Small intestine (tissue), 7 donors: ENCODE data around the gene SYTL3. TPM values are rescaled to one million over a fixed set of nuclear protein-coding genes. Genes with fewer than 3 reads are reported as not detected.

ENCODE experiments used
- DNase-seq, 2 donors: peaks; one replicate each; pipeline versions ENCODE4 v3.0.0 to v3.0.0-alpha.2; 2013
- FAIRE-seq: peaks from 2 replicates; lab custom pipeline; 2012; peaks lifted over from hg19 to GRCh38; lab: Jason Lieb, UNC
- H3K27ac ChIP-seq, 3 donors: one replicate each; pipeline ENCODE4 v1.5.1; 2013; ENCODE audit warnings: low read length in 2 of 3, mild to moderate bottlenecking in 2 of 3, control low read depth in 1 of 3, inconsistent platforms in 1 of 3, low read depth in 1 of 3, moderate library complexity in 1 of 3
- H3K27me3 ChIP-seq, 3 donors: one replicate each; pipeline ENCODE4 v1.6.1; 2013; ENCODE audit warnings: low read length in 3 of 3, inconsistent platforms in 1 of 3; ENCODE audit not compliant: control insufficient read depth in 3 of 3, insufficient read depth in 3 of 3
- H3K36me3 ChIP-seq, 3 donors: one replicate each; pipeline ENCODE4 v1.6.1; 2013; ENCODE audit warnings: low read length in 3 of 3, inconsistent platforms in 1 of 3, low read depth in 1 of 3, mild to moderate bottlenecking in 1 of 3, moderate library complexity in 1 of 3; ENCODE audit not compliant: control insufficient read depth in 3 of 3, insufficient read depth in 2 of 3
- H3K4me1 ChIP-seq, 3 donors: one replicate each; pipeline ENCODE4 v1.6.1; 2013; ENCODE audit warnings: low read length in 2 of 3, inconsistent platforms in 1 of 3, low read depth in 1 of 3, mild to moderate bottlenecking in 1 of 3, moderate library complexity in 1 of 3; ENCODE audit not compliant: control insufficient read depth in 3 of 3, insufficient read depth in 2 of 3
- H3K4me3 ChIP-seq, 3 donors: one replicate each; pipeline ENCODE4 v1.5.1; 2013; ENCODE audit warnings: low read length in 3 of 3, control low read depth in 1 of 3, inconsistent platforms in 1 of 3, low read depth in 1 of 3, mild to moderate bottlenecking in 1 of 3, moderate library complexity in 1 of 3
- H3K9me3 ChIP-seq, 2 donors: one replicate each; pipeline ENCODE4 v1.6.1; 2013; ENCODE audit warnings: low read depth in 1 of 2, low read length in 1 of 2; ENCODE audit not compliant: control insufficient read depth in 2 of 2, insufficient read depth in 1 of 2
- WGBS, 3 donors: extraction: QIAGEN DNeasy Blood & Tissue Kit; methylation state at CpG; one replicate each; pipeline ENCODE4 v1.1.7; 2013; 5-methylcytosine and 5-hydroxymethylcytosine counted together
- polyA plus RNA-seq, 4 donors: library from polyadenylated mRNA; stranded (reverse) in 3 of 4; unstranded in 1 of 4; fragments of 200-250 nt in 3 of 4; fragments of 120-200 nt in 1 of 4; gene quantifications; one replicate each; pipeline versions ENCODE4 v1.2.1 to v1.2.3, GENCODE V29; 2013
- donor health status: healthy with polysubstance abuse.
- donor health status: control.
- donor health status: control.
- donor health status: Bipolar disorder and iron deficiency.
- donor health status: healthy.

Gene SYTL3
- polyA plus RNA-seq, 4 donors: 2.9 to 5.7 (median 4.4) TPM

DNA sequence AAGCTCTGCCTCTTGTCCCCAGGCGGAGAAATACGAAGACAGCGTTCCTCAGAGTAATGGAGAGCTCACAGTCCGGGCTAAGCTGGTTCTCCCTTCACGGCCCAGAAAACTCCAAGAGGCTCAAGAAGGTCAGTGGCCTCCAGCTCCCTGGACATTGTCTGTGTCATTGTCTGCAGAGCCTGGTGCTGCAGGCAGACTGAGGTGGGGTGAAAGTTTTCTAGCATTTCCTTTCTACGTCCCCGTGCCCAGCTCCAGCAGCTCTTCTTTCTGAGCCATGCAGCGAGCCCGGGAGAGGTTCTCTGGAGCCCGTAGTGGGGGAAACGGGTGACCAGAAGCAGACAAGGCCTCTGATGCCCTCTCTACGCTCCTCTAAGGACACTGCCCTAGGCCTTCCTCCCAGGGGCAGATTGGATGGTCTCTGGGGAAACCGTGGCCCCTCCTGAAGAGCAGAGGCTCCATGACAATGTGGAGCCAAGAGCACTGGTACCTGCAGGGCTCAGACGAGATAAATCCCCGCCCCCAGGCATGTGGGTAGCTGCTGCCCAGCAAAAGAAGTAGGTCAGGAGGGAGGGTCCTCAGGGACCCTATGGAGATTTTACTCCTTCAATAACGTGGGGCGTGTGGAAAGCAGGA is 110.9 kb downstream of the SYTL3 start:
- FAIRE-seq: no peak
- WGBS, 3 donors: 79 to 82% (median 80%) methylated on average over 17 of the region's 17 CpGs

DNA sequence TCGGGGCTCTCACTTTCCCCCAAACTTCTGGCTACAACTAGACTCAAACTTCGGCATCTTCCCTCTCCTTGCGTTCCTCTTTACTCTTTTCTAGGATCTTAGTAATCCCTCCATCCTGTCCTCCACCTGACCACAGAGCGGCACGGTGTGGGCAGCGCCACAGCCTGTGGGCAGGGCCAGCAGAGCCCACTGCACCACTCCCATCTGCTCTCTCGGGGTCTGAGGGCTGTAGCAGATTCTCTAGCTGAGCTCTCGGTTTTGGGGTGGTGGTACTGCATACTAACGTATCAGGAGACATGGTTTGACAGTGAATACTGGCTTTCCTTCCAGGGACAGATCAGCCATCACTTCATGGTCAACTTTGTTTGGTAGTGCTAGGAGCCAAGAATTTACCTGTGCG is 111.9 kb downstream of the SYTL3 start:
- FAIRE-seq (no peak), DNase-seq (no peak)
- H3K36me3 ChIP-seq: peaks cover 12 to 39% (median 16%) of the 10 kb centered on the region in 3 donors
- peaks cover 0 to 16% of the 10 kb centered on the region in 2 donors for H3K9me3 ChIP-seq
- 94 to 96% (median 94%) methylated on average over 10 of the region's 10 CpGs for WGBS, 3 donors
- H3K4me3 ChIP-seq: no peak overlapping the region
- peaks cover 0 to 14% (median 0%) of the 10 kb centered on the region in 3 donors for H3K4me1 ChIP-seq
- peak overlapping the region in 1 of 3 donors; percentile 84 for H3K27ac ChIP-seq
- H3K27me3 ChIP-seq: no peaks in the 10 kb centered on the region

More for the DNA sequence above, 110.9 kb downstream of the SYTL3 start:
- Histone ChIP-seq H3K36me3 (peaks cover 8 to 29% (median 8%) of the 10 kb centered on the region in 3 donors), H3K4me3 (no peak overlapping the region), H3K27me3 (no peaks in the 10 kb centered on the region), H3K4me1 (peaks cover 0 to 18% (median 0%) of the 10 kb centered on the region in 3 donors), H3K27ac (no peak overlapping the region), H3K9me3 (peaks cover 0 to 16% of the 10 kb centered on the region in 2 donors)
- DNase-seq: no peak

DNA sequence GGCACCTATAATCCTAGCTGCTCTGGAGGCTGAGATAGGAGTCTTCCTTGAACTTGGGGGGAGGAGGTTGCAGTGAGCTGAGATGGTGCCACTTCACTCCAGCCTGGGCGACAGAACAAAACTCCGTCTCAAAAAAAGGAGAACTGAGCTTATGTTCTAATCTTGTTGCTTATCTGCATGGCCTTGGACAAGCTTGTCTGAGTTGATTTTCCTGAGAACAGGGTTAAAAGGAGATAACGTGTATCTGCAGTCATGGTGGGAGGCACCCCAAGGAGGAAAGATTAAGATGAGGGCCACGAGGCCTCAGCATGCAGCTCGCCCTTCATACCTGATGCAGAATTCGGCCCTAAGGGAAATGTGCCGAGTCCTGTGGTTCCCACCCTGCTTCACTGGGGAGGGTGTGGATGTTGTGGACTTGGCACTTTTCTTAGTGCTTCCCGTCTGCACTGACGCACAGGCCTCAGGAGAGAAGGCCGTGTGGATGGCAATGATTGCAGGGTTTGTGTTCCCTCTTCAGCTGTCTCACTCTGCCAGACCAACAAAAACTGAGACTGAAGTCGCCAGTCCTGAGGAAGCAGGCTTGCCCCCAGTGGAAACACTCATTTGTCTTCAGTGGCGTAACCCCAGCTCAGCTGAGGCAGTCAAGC is 113.1 kb downstream of the SYTL3 start:
- 34 to 59% (median 55%) methylated on average over 12 of the region's 12 CpGs for WGBS, 3 donors
- H3K27ac ChIP-seq: peak overlapping the region; percentile 34 to 84 (median 55)
- H3K36me3 ChIP-seq: peaks cover 18 to 51% (median 23%) of the 10 kb centered on the region in 3 donors
- peaks cover 0 to 16% of the 10 kb centered on the region in 2 donors for H3K9me3 ChIP-seq
- DNase-seq: peak; percentile 84 to 91
- peaks cover 0 to 14% (median 0%) of the 10 kb centered on the region in 3 donors for H3K4me1 ChIP-seq
- no peak overlapping the region for H3K4me3 ChIP-seq
- FAIRE-seq: no peak
- no peaks in the 10 kb centered on the region for H3K27me3 ChIP-seq

DNA sequence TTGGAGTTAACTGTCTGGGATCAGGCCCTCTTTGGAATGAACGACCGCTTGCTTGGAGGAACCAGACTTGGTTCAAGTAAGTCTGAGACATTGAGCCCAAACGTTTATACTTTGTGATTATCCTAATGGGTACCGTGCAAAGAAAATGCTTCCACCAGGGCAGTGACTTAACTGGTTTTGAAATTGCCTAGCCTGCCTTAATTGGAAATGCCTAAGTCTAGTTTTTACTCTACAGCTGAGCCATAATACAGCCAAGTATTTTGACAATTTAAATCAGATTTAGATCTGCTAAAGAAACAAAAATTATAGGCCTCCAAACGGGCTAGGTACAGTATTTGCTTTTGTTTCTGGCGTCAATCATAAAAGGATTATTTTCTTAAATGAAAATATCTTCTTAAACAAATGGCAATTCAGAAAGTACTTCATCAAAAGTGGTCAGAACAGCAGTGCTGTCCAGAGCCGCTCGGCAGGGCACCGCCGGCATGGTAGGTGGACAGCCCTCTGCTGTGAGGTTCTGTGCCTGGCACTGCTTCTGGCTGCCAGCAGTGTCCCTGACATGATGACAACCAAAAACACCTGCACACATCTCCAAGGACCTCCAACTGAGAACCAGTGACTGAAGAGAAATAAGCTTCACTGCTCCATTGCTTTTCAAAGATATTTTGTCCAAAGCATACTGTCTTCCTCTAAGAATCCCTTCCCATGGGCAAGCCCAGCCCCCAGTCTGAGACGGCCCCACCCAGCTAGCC is 113.8 kb downstream of the SYTL3 start:
- Histone ChIP-seq H3K9me3 (peaks cover 0 to 16% of the 10 kb centered on the region in 2 donors), H3K4me3 (no peak overlapping the region), H3K36me3 (peaks cover 22 to 58% (median 26%) of the 10 kb centered on the region in 3 donors), H3K27me3 (no peaks in the 10 kb centered on the region), H3K27ac (peak overlapping the region; percentile 42 to 84 (median 55)), H3K4me1 (peaks cover 0 to 14% (median 0%) of the 10 kb centered on the region in 3 donors)
- FAIRE-seq (no peak), DNase-seq (no peak)
- 67 to 76% (median 72%) methylated on average over 11 of the region's 11 CpGs for WGBS, 3 donors

DNA sequence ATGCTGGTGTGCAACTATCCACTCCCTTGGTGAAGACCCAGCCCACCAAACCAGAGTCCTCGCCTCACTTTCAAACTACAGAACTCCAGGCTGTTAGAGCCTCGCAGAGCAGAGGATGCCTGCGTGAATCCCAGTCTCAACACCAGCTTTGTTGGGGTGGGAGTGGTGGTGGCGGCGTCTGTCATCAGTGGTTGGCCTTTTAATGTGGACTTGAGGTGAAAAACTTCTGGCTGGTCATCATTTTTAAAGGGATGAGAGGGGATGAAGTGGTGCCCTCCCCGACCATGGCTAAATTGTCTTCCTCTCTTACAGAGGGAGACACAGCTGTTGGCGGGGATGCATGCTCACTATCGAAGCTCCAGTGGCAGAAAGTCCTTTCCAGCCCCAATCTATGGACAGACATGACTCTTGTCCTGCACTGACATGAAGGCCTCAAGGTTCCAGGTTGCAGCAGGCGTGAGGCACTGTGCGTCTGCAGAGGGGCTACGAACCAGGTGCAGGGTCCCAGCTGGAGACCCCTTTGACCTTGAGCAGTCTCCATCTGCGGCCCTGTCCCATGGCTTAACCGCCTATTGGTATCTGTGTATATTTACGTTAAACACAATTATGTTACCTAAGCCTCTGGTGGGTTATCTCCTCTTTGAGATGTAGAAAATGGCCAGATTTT is 114.5 kb downstream of the SYTL3 start:
- H3K36me3 ChIP-seq: peaks cover 23 to 65% (median 32%) of the 10 kb centered on the region in 3 donors
- H3K27ac ChIP-seq: peak overlapping the region in 2 of 3 donors; percentile 42 to 84
- whole genome bisulfite sequencing, 3 donors: 91 to 94% (median 93%) methylated on average over 14 of the region's 14 CpGs
- peaks cover 0 to 16% of the 10 kb centered on the region in 2 donors for H3K9me3 ChIP-seq
- peak in 1 of 2 donors; percentile 23 for DNase-seq
- H3K27me3 ChIP-seq: no peaks in the 10 kb centered on the region
- peaks cover 0 to 14% (median 0%) of the 10 kb centered on the region in 3 donors for H3K4me1 ChIP-seq
- no peak overlapping the region for H3K4me3 ChIP-seq
- no peak for FAIRE-seq

DNA sequence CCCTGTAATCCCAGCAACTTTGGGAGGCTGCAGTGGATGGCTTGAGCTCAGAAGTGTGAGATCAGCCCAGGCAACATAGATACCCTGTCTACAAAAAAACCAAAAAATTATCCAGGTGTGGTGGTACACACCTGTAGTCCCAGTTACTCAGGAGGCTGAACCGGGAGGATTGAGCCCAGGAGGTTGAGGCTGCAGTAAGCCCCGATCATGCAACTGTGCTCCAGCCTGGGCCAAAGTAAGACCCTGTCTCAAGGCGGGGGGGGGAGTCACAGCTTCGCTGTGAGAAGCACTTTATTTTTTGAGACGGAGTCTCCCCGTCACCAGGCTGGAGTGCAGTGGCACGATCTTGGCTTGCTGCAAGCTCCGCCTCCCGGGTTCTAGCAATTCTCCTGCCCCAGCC is 115.1 kb downstream of the SYTL3 start:
- WGBS, 3 donors: 94 to 96% (median 95%) methylated on average over 9 of the region's 9 CpGs
- Histone ChIP-seq H3K4me3 (no peak overlapping the region), H3K27me3 (no peaks in the 10 kb centered on the region), H3K27ac (peak overlapping the region in 1 of 3 donors; percentile 18), H3K9me3 (peaks cover 0 to 16% of the 10 kb centered on the region in 2 donors), H3K4me1 (peaks cover 0 to 14% (median 0%) of the 10 kb centered on the region in 3 donors), H3K36me3 (peaks cover 23 to 71% (median 38%) of the 10 kb centered on the region in 3 donors)
- DNase-seq (no peak), FAIRE-seq (no peak)

DNA sequence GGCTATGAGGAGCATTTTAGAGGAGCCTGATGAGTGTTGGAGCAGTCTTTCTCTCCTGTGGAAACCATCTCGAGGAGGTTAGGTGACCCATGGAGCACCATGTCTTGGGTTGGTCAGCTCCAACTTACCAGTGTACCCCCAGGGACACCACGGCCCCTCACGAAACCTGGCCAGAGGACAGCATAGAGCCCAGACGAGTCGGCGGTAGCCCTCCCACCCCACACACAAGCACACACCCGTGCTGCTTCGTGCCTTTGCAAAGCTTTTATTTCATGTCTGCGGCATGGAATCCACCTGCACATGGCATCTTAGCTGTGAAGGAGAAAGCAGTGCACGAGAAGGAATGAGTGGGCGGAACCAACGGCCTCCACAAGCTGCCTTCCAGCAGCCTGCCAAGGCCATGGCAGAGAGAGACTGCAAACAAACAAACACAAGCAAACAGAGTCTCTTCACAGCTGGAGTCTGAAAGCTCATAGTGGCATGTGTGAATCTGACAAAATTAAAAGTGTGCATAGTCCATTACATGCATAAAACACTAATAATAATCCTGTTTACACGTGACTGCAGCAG is 115.7 kb downstream of the SYTL3 start:
- 84 to 88% (median 85%) methylated on average over 13 of the region's 13 CpGs for WGBS, 3 donors
- Histone ChIP-seq H3K36me3 (peaks cover 21 to 78% (median 42%) of the 10 kb centered on the region in 3 donors), H3K4me3 (no peak overlapping the region), H3K4me1 (peaks cover 0 to 14% (median 0%) of the 10 kb centered on the region in 3 donors), H3K27ac (no peak overlapping the region), H3K9me3 (peaks cover 0 to 16% of the 10 kb centered on the region in 2 donors), H3K27me3 (no peaks in the 10 kb centered on the region)
- DNase-seq (no peak), FAIRE-seq (no peak)
